Smooth muscle cell (in vitro differentiated cells): ENCODE results near the gene CCDC61. TPM values are rescaled to one million over a fixed set of nuclear protein-coding genes. Genes with fewer than 3 reads are reported as not detected.
A peak's percentile ranks its signal among the peaks of the same experiment; 100 is the strongest.

Experiments
- DNase-seq: peaks from one replicate; lab custom pipeline; 2025; ENCODE audit not compliant: unreplicated experiment; lab: John Stamatoyannopoulos, UW
- H2AFZ ChIP-seq: fragments of 200-600 bp; sonication (generic); 2 replicates; pipeline ENCODE4 v1.6.0; 2016; ENCODE audit warnings: antibody characterized with exemption, low read depth, mild to moderate bottlenecking
- H3F3A ChIP-seq: fragments of 200-600 bp; sonication (generic); 2 replicates; pipeline ENCODE4 v1.6.0; 2017; ENCODE audit warnings: antibody characterized with exemption, low read depth
- H3K27ac ChIP-seq: fragments of 200-600 bp; sonication (generic); 2 replicates; pipeline ENCODE4 v1.5.1; 2016; ENCODE audit warnings: low read depth, mild to moderate bottlenecking
- H3K27me3 ChIP-seq: fragments of 200-600 bp; sonication (generic); 2 replicates; pipeline ENCODE4 v1.6.1; 2016; ENCODE audit warnings: low read depth, mild to moderate bottlenecking
- H3K36me3 ChIP-seq: fragments of 200-600 bp; sonication (generic); 2 replicates; pipeline ENCODE4 v1.5.1; 2016; ENCODE audit warnings: low read depth
- H3K4me1 ChIP-seq: fragments of 200-600 bp; sonication (generic); 2 replicates; pipeline ENCODE4 v1.5.1; 2016; ENCODE audit warnings: low read depth
- H3K4me2 ChIP-seq: fragments of 200-600 bp; sonication (generic); 2 replicates; pipeline ENCODE4 v1.6.0; 2016; ENCODE audit warnings: mild to moderate bottlenecking
- H3K4me3 ChIP-seq: fragments of 200-600 bp; sonication (generic); 2 replicates; pipeline ENCODE4 v1.5.1; 2016; ENCODE audit warnings: mild to moderate bottlenecking
- H3K79me2 ChIP-seq: fragments of 200-600 bp; sonication (generic); 2 replicates; pipeline ENCODE4 v1.6.0; 2016; ENCODE audit warnings: low read depth, mild to moderate bottlenecking
- H3K9ac ChIP-seq: fragments of 200-600 bp; sonication (generic); 2 replicates; pipeline ENCODE4 v1.6.0; 2016; ENCODE audit warnings: low read depth
- H3K9me3 ChIP-seq: fragments of 200-600 bp; sonication (generic); replicated peaks from 2 replicates; pipeline ENCODE4 v1.5.1; 2016; ENCODE audit warnings: low read depth
- H4K20me1 ChIP-seq: fragments of 200-600 bp; sonication (generic); 2 replicates; pipeline ENCODE4 v1.6.0; 2016; ENCODE audit warnings: low read depth
- CTCF ChIP-seq: fragments of 200-600 bp; sonication (generic); IDR thresholded peaks from 2 replicates; pipeline ENCODE4 v1.5.1; 2017; ENCODE audit warnings: borderline replicate concordance, mild to moderate bottlenecking, antibody characterized with exemption; ENCODE audit not compliant: insufficient read depth, poor library complexity, severe bottlenecking
- WGBS: methylation state at CpG from one replicate; pipeline ENCODE4 v1.1.7; 2016; ENCODE audit warnings: low lambda C conversion rate; 5-methylcytosine and 5-hydroxymethylcytosine counted together
- polyA plus RNA-seq: library from polyadenylated mRNA; unstranded; fragments of >200 nt; fragmentation: Nextera tagmentation; extraction: Ambion mirVana; gene quantifications from 2 replicates; pipeline ENCODE4 v1.2.1, GENCODE V29; 2016
- total RNA-seq: library from RNA; depleted of rRNA; stranded (reverse); fragments of >200 nt; gene quantifications from 2 replicates; pipeline ENCODE4 v1.2.3, GENCODE V29; 2014

CCDC61 gene
- total and polyA plus RNA-seq, 2 experiments from 2014 or later, result 5.3 to 7.0 TPM

- DNase-seq, result no peak
- Histone ChIP-seq H3K4me1 (no peaks in the 10 kb centered on the region), H2AFZ (no peak overlapping the region), H3K9me3 (no peaks in the 10 kb centered on the region), H3K27ac (no peak overlapping the region), H3K79me2 (no peaks in the 10 kb centered on the region), H3F3A (no peaks in the 10 kb centered on the region), H3K4me2 (no peak overlapping the region), H3K4me3 (no peak overlapping the region), H3K36me3 (no peaks in the 10 kb centered on the region), H4K20me1 (no peaks in the 10 kb centered on the region), H3K9ac (no peak overlapping the region), H3K27me3 (peaks cover 3% of the 10 kb centered on the region)
- TF ChIP-seq CTCF, result no peak
- 83% methylated on average over 7 of the region's 7 CpGs for WGBS
Measured at GRCh38 chr19:45985321-45985720, 9.9 kb upstream of the CCDC61 start.

- Histone ChIP-seq H3K27me3 (no peaks in the 10 kb centered on the region), H3K4me1 (peaks cover 4% of the 10 kb centered on the region), H3K9ac (no peak overlapping the region), H3F3A (no peaks in the 10 kb centered on the region), H3K27ac (no peak overlapping the region), H2AFZ (no peak overlapping the region), H3K4me3 (no peak overlapping the region), H3K9me3 (no peaks in the 10 kb centered on the region), H4K20me1 (no peaks in the 10 kb centered on the region), H3K79me2 (no peaks in the 10 kb centered on the region), H3K36me3 (no peaks in the 10 kb centered on the region), H3K4me2 (no peak overlapping the region)
- no peak for DNase-seq
- 92% methylated on average over 12 of the region's 12 CpGs for WGBS
- no peak for TF ChIP-seq CTCF
Measured at GRCh38 chr19:45990113-45990728, 5.0 kb upstream of the CCDC61 start.

GRCh38 chr19:45994456-45994997 lies 740 bp upstream of the CCDC61 start:
- Histone ChIP-seq H2AFZ (peak overlapping the region; percentile 76), H3K4me3 (peak overlapping the region; percentile 56), H4K20me1 (no peaks in the 10 kb centered on the region), H3K4me2 (peak overlapping the region; percentile 89), H3K79me2 (no peaks in the 10 kb centered on the region), H3K4me1 (peaks cover 4% of the 10 kb centered on the region), H3F3A (no peaks in the 10 kb centered on the region), H3K36me3 (no peaks in the 10 kb centered on the region), H3K27me3 (peaks cover under 1% of the 10 kb centered on the region), H3K9me3 (no peaks in the 10 kb centered on the region), H3K9ac (no peak overlapping the region), H3K27ac (no peak overlapping the region)
- no peak for TF ChIP-seq CTCF
- DNase-seq, result no peak
- 18% methylated on average over 8 of the region's 8 CpGs for WGBS
